ENCODE data around the gene MBNL1. TPM values are rescaled to one million over a fixed set of nuclear protein-coding genes. Genes with fewer than 3 reads are reported as not detected.

Gene MBNL1
- total and polyA plus RNA-seq, 2 of the 4 experiments (the other 2 are of a cell fraction), result 127 to 664 TPM

DNA sequence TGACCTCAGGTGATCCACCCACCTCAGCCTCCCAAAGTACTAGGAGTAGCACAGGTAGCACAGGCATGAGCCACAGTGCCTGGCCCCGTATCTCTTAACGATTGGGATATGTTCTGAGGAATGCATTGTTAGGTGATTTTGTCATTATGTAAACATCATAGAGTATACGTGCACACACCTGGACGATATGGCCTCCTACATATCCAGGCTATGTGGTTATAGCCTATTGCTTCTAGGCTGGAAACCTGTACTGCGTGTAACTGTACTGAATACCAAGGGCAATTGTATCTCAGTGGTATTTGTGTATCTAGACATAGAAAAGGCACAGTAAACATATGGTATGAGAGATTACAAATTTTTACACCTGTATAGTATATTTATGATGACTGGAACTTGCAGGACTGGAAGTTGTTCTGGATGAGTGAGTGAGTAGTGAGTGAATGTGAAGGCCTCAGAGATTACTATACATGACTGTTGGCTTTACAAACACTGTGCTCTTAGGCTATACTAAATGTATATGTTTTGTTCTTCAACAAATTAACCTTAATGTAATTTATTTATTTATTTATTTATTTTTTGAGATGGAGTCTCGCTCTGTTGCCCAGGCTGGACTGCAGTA lies 120.7 kb downstream of the MBNL1 start:
- peaks cover 47% of the 10 kb centered on the region for H4K20me1 ChIP-seq (ENCODE audit: insufficient read depth, low read length)
- H3K9me3 ChIP-seq (ENCODE audit: control insufficient read depth, insufficient read depth, low read length), result no peaks in the 10 kb centered on the region
- ATAC-seq (ENCODE audit: low read depth) (no peak), DNase-seq (no peak)
- dilution Hi-C loops (cut with HindIII; ENCODE audit: low sequenced_read_pairs, unreplicated experiment) (no loop called here), in situ Hi-C loops (cut with MboI; ENCODE audit: low sequenced_read_pairs) (no loop called here), intact Hi-C loops (cut with micrococcal nuclease) (loop anchor here (5.0 kb wide), 1 partner anchor 117 kb away; no protein-coding TSS in a partner anchor)
- H3K79me1 ChIP-seq (ENCODE audit: low read depth in 1 of 2, low read length in 2 of 2), result peaks cover 7 to 59% of the 10 kb centered on the region in 2 experiments
- no peak overlapping the region for H3K18ac ChIP-seq (ENCODE audit: low read depth, low read length)
- H2BK15ac ChIP-seq (ENCODE audit: low read depth, low read length), result no peak overlapping the region
- no TSS peak for BruUV-seq (replicated peaks)
- H3K23ac ChIP-seq (ENCODE audit: low read depth, low read length), result no peak overlapping the region
- no peak overlapping the region for H3K14ac ChIP-seq (replicated peaks; ENCODE audit: low read depth, low read length)
- H3K4ac ChIP-seq (ENCODE audit: low read depth, low read length), result no peak overlapping the region
- ChIA-PET POLR2A (ENCODE audit: unreplicated experiment) (interaction anchor here (0.6 kb wide), 1 partner anchor 15 kb away, joined by 3 read pairs; no protein-coding TSS in a partner anchor), CTCF (interaction anchor here (0.6 kb wide), 1 partner anchor 48 kb away, joined by 5 read pairs; no protein-coding TSS in a partner anchor)
- H3K4me1 ChIP-seq (ENCODE audit: control insufficient read depth, insufficient read depth, low read length), result peaks cover 10% of the 10 kb centered on the region
- H3K56ac ChIP-seq (ENCODE audit: extremely low read depth, insufficient read depth, low read length), result no peak overlapping the region
- H3K27ac ChIP-seq (ENCODE audit: insufficient read depth, low read length), result no peak overlapping the region
- no peak for TF ChIP-seq CEBPB (IDR thresholded peaks at IDR 0.05; ENCODE audit: low read depth, low read length)
- TF ChIP-seq, protein P1, sequence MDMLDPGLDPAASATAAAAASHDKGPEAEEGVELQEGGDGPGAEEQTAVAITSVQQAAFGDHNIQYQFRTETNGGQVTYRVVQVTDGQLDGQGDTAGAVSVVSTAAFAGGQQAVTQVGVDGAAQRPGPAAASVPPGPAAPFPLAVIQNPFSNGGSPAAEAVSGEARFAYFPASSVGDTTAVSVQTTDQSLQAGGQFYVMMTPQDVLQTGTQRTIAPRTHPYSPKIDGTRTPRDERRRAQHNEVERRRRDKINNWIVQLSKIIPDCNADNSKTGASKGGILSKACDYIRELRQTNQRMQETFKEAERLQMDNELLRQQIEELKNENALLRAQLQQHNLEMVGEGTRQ (IDR thresholded peaks at IDR 0.05; ENCODE audit: low read depth, low read length), result no peak
- TF ChIP-seq POLR2A (IDR thresholded peaks at IDR 0.05; ENCODE audit: low read depth, low read length), result no peak
- no peak for TF ChIP-seq MAZ (IDR thresholded peaks at IDR 0.05; ENCODE audit: borderline replicate concordance, low read depth, low read length)
- TF ChIP-seq, protein P2, sequence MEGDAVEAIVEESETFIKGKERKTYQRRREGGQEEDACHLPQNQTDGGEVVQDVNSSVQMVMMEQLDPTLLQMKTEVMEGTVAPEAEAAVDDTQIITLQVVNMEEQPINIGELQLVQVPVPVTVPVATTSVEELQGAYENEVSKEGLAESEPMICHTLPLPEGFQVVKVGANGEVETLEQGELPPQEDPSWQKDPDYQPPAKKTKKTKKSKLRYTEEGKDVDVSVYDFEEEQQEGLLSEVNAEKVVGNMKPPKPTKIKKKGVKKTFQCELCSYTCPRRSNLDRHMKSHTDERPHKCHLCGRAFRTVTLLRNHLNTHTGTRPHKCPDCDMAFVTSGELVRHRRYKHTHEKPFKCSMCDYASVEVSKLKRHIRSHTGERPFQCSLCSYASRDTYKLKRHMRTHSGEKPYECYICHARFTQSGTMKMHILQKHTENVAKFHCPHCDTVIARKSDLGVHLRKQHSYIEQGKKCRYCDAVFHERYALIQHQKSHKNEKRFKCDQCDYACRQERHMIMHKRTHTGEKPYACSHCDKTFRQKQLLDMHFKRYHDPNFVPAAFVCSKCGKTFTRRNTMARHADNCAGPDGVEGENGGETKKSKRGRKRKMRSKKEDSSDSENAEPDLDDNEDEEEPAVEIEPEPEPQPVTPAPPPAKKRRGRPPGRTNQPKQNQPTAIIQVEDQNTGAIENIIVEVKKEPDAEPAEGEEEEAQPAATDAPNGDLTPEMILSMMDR (conservative IDR thresholded peaks at IDR 0.05; ENCODE audit: low read depth, low read length), result no peak
- H3K4me2 ChIP-seq (ENCODE audit: low read depth, low read length), result no peak overlapping the region
- H2AK5ac ChIP-seq (ENCODE audit: low read depth, low read length), result no peak overlapping the region
- H2BK120ac ChIP-seq (ENCODE audit: low read depth, low read length), result no peak overlapping the region
- no peak overlapping the region for H2AK9ac ChIP-seq (replicated peaks; ENCODE audit: low read depth, low read length, poor library complexity)
- H4K91ac ChIP-seq (ENCODE audit: insufficient read depth, low read depth, low read length), result no peak overlapping the region
- H3K36me3 ChIP-seq (ENCODE audit: control insufficient read depth, insufficient read depth, low read length), result peaks cover 2% of the 10 kb centered on the region; the same call in 1 of the 2 replicates
- H2AFZ ChIP-seq (replicated peaks; ENCODE audit: low read length, poor library complexity), result no peak overlapping the region
- H3K9me1 ChIP-seq (ENCODE audit: insufficient read depth, low read length), result peaks cover 12% of the 10 kb centered on the region
- WGBS, 2 experiments (ENCODE audit: extremely low coverage in 2 of 2, insufficient read length in 1 of 2), result no CpG with 5 or more reads among the region's 6 CpGs
- H3K27me3 ChIP-seq (ENCODE audit: control insufficient read depth, insufficient read depth, low read length), result no peaks in the 10 kb centered on the region
- H4K5ac ChIP-seq (ENCODE audit: low read depth, low read length), result no peak overlapping the region
- H2BK20ac ChIP-seq (ENCODE audit: low read depth, low read length), result no peak overlapping the region
- no peak overlapping the region for H3K4me3 ChIP-seq (ENCODE audit: insufficient read depth, low read depth, low read length)
- no peak overlapping the region for H2BK5ac ChIP-seq (ENCODE audit: low read depth, low read length, poor library complexity, severe bottlenecking)
- no peak overlapping the region for H4K8ac ChIP-seq (ENCODE audit: low read depth in 2 of 2, low read length in 2 of 2)
- H3K9ac ChIP-seq (ENCODE audit: low read depth, low read length), result no peak overlapping the region
